PC-9 (cell line): ENCODE measurements around the gene KRTAP3-3. TPM values are rescaled to one million over a fixed set of nuclear protein-coding genes. Genes with fewer than 3 reads are reported as not detected.

Experiments
- BruUV-seq: library from RNA; stranded (reverse); fragments of 400-500 nt; replicated peaks from 2 replicates; lab custom pipeline; 2021; lab: Mats Ljungman, UMichigan
- CTCF ChIA-PET: fragments of 300-600 bp; sonication (Branson Sonifier 250); formaldehyde crosslinking; loops from one replicate; lab custom pipeline; 2022; ENCODE audit warnings: antibody characterized with exemption; lab: Charles Lee
- POLR2A ChIA-PET: fragments of 300-600 bp; sonication (Branson Sonifier 250); formaldehyde crosslinking; loops from one replicate; lab custom pipeline; 2022; ENCODE audit warnings: antibody characterized with exemption; ENCODE audit not compliant: unreplicated experiment; lab: Charles Lee
- DNase-seq, 2 experiments: peaks; one replicate each; pipeline versions ENCODE4 v3.0.0 to v3.0.0-alpha.2; 2015 to 2022; ENCODE audit warnings: mixed read lengths in 1 of 2
- H2AFZ ChIP-seq: fragments of 200-600 bp; sonication (generic); 2 replicates; pipeline ENCODE4 v1.8.1; 2017; ENCODE audit warnings: antibody characterized with exemption
- H3F3A ChIP-seq: fragments of 200-600 bp; sonication (generic); 2 replicates; pipeline ENCODE4 v1.8.1; 2017; ENCODE audit warnings: antibody characterized with exemption, mild to moderate bottlenecking, low read depth; ENCODE audit not compliant: insufficient read depth
- H3K27ac ChIP-seq: fragments of 200-600 bp; sonication (generic); 2 replicates; pipeline ENCODE4 v1.6.1; 2016; ENCODE audit warnings: mixed run types
- H3K27me3 ChIP-seq: fragments of 200-600 bp; sonication (generic); 2 replicates; pipeline ENCODE4 v1.6.1; 2016; ENCODE audit warnings: low read depth, mixed run types; ENCODE audit not compliant: insufficient read depth
- H3K36me3 ChIP-seq: fragments of 200-600 bp; sonication (generic); 2 replicates; pipeline ENCODE4 v1.6.1; 2016; ENCODE audit warnings: low read depth, mixed run types
- H3K4me1 ChIP-seq: fragments of 200-600 bp; sonication (generic); replicated peaks from 2 replicates; pipeline ENCODE4 v1.6.1; 2016; ENCODE audit warnings: mixed run types; ENCODE audit not compliant: insufficient read depth
- H3K4me2 ChIP-seq: fragments of 200-600 bp; sonication (generic); 2 replicates; pipeline ENCODE4 v1.6.1; 2017; ENCODE audit warnings: mixed run types
- H3K4me3 ChIP-seq: fragments of 200-600 bp; sonication (generic); 2 replicates; pipeline ENCODE4 v1.6.1; 2016; ENCODE audit warnings: mixed run types
- H3K79me2 ChIP-seq: fragments of 200-600 bp; sonication (generic); 2 replicates; pipeline ENCODE4 v1.6.1; 2017; ENCODE audit warnings: low read depth, mixed run types
- H3K9me2 ChIP-seq: fragments of 200-600 bp; sonication (generic); 2 replicates; pipeline ENCODE4 v1.8.1; 2017; ENCODE audit warnings: mild to moderate bottlenecking; ENCODE audit not compliant: insufficient read depth
- H3K9me3 ChIP-seq: fragments of 200-600 bp; sonication (generic); 2 replicates; pipeline ENCODE4 v1.8.1; 2016; ENCODE audit warnings: low read depth; ENCODE audit not compliant: insufficient read depth
- H4K20me1 ChIP-seq: fragments of 200-600 bp; sonication (generic); 2 replicates; pipeline ENCODE4 v1.8.1; 2017; ENCODE audit not compliant: insufficient read depth
- EZH2 ChIP-seq: fragments of 200-600 bp; sonication (generic); IDR thresholded peaks from 2 replicates; pipeline ENCODE4 v1.8.0; 2017; ENCODE audit warnings: antibody characterized with exemption, low read depth
- intact Hi-C: fragments of 100-400 bp; cut with micrococcal nuclease; formaldehyde crosslinking; loops from one replicate; pipeline ENCODE4 v1.10.0; 2022; ENCODE audit not compliant: unreplicated experiment
- total RNA-seq: library from RNA; stranded (reverse); gene quantifications from 2 replicates; pipeline ENCODE4 v1.2.3, GENCODE V29; 2021
- TF ChIP-seq, protein P1 (sequence below): fragments of 200-600 bp; sonication (generic); conservative IDR thresholded peaks from 2 replicates; pipeline ENCODE4 v1.6.1; 2017; ENCODE audit warnings: mixed run types, antibody characterized with exemption, mild to moderate bottlenecking, moderate library complexity

Gene KRTAP3-3
- total RNA-seq, 1 experiment from 2014 or later: not detected

DNA sequence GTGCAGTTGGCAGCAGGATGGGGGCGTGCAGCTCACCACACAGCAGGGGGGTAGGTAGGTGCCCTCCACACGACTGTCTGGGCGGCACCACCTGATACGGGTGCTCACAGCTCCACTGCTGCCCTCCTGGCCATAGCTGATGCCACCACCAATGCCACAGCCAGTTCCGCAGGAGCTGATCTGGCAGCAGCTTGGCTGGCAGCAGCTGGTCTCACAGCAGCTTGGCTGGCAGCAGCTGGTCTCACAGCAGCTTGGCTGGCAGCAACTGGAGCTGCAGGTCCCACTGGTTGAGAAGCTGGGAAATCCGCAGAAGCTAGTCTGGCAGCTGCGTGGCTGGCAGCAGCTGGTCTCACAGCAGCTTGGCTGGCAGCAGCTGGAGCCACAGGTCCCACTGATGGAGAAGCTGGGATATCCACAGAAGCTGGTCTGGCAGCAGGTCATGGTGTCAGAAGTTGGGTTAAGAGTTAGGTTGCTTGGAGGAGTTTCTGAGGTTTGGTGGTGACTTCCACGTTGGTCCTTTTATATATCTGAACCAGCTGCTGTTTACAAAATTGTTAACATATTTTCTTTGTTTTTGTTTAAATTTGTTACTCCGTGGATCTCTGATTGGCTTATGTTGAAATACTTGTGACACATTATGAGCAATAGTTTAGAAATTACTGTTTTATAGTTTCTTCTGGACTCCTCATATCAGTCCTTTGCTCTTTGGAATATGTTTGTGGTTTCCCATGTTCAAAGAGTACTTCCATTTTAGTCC lies 32.9 kb upstream of the KRTAP3-3 start, which contains the start of gene KRTAP1-5:
TSS of gene KRTAP1-5 (minus strand) at position 494 of the 757 bp plus-strand sequence. CDS start at position 441, 53 bp downstream.
- no peak for TF ChIP-seq EZH2
- TF ChIP-seq, protein P1, sequence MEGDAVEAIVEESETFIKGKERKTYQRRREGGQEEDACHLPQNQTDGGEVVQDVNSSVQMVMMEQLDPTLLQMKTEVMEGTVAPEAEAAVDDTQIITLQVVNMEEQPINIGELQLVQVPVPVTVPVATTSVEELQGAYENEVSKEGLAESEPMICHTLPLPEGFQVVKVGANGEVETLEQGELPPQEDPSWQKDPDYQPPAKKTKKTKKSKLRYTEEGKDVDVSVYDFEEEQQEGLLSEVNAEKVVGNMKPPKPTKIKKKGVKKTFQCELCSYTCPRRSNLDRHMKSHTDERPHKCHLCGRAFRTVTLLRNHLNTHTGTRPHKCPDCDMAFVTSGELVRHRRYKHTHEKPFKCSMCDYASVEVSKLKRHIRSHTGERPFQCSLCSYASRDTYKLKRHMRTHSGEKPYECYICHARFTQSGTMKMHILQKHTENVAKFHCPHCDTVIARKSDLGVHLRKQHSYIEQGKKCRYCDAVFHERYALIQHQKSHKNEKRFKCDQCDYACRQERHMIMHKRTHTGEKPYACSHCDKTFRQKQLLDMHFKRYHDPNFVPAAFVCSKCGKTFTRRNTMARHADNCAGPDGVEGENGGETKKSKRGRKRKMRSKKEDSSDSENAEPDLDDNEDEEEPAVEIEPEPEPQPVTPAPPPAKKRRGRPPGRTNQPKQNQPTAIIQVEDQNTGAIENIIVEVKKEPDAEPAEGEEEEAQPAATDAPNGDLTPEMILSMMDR: no peak
- no peaks in the 10 kb centered on the region for H3K9me2 ChIP-seq
- H4K20me1 ChIP-seq: no peaks in the 10 kb centered on the region
- H2AFZ ChIP-seq: peak within 1 kb of the TSS; percentile 12; the same call in 1 of the 2 replicates
- H3K4me3 ChIP-seq: no peak within 1 kb of the TSS
- CTCF ChIA-PET: interaction anchor here (0.6 kb wide), 1 partner anchor 46 kb away, joined by 3 read pairs; no protein-coding TSS in a partner anchor
- POLR2A ChIA-PET: no interaction called here
- H3K27ac ChIP-seq: peak within 1 kb of the TSS; percentile 19; the same call in 1 of the 2 replicates
- no TSS peak for BruUV-seq
- H3K79me2 ChIP-seq: no peaks in the 10 kb centered on the region
- peaks cover 9% of the 10 kb centered on the region; the same call in 1 of the 2 replicates for H3F3A ChIP-seq
- no peaks in the 10 kb centered on the region for H3K36me3 ChIP-seq
- peak within 1 kb of the TSS; percentile 4; the same call in 1 of the 2 replicates for H3K4me2 ChIP-seq
- intact Hi-C loops: no loop called here
- H3K9me3 ChIP-seq: peaks cover 5% of the 10 kb centered on the region; the same call in 1 of the 2 replicates
- H3K27me3 ChIP-seq: no peaks in the 10 kb centered on the region
- peaks cover 14% of the 10 kb centered on the region for H3K4me1 ChIP-seq
- peak in 1 of 2 experiments; percentile 52 for DNase-seq

- intact Hi-C loops: no loop called here
- ChIA-PET CTCF (no interaction called here), POLR2A (no interaction called here)
- Histone ChIP-seq H3K4me1 (peaks cover 30% of the 10 kb centered on the region), H3K9me2 (no peaks in the 10 kb centered on the region), H3K36me3 (no peaks in the 10 kb centered on the region), H2AFZ (no peak overlapping the region), H3K27me3 (no peaks in the 10 kb centered on the region), H3K9me3 (peaks cover 13% of the 10 kb centered on the region; the same call in 1 of the 2 replicates), H3K4me2 (no peak overlapping the region), H3K79me2 (no peaks in the 10 kb centered on the region), H3K27ac (no peak overlapping the region), H4K20me1 (no peaks in the 10 kb centered on the region), H3K4me3 (no peak overlapping the region), H3F3A (peaks cover 28% of the 10 kb centered on the region)
- no peak for DNase-seq
- TF ChIP-seq, protein P1: no peak
- no peak for TF ChIP-seq EZH2
- no TSS peak for BruUV-seq
These were observed 30.7 kb upstream of the KRTAP3-3 start for GRCh38 chr17:41024697-41025096.

GRCh38 chr17:41020336-41020735 lies 26.4 kb upstream of the KRTAP3-3 start:
- H3K4me3 ChIP-seq: no peak overlapping the region
- CTCF ChIA-PET: interaction anchor here (0.7 kb wide), 1 partner anchor 32 kb away, joined by 3 read pairs; no protein-coding TSS in a partner anchor
- intact Hi-C loops: loop anchor here (2.0 kb wide), 1 partner anchor 62 kb away; no protein-coding TSS in a partner anchor
- H3K27ac ChIP-seq: peak overlapping the region; percentile 46; the same call in 1 of the 2 replicates
- peaks cover 30% of the 10 kb centered on the region for H3K4me1 ChIP-seq
- BruUV-seq: no TSS peak
- POLR2A ChIA-PET: interaction anchor here (0.5 to 0.7 kb wide), 2 partner anchors 16 to 484 kb away, joined by 3 read pairs; no protein-coding TSS in a partner anchor
- H2AFZ ChIP-seq: no peak overlapping the region
- no peaks in the 10 kb centered on the region for H3K27me3 ChIP-seq
- TF ChIP-seq EZH2: no peak
- TF ChIP-seq, protein P1: no peak
- no peaks in the 10 kb centered on the region for H3K79me2 ChIP-seq
- H3K9me2 ChIP-seq: no peaks in the 10 kb centered on the region
- peaks cover 19% of the 10 kb centered on the region for H3F3A ChIP-seq
- H3K9me3 ChIP-seq: peaks cover 13% of the 10 kb centered on the region; the same call in 1 of the 2 replicates
- peak overlapping the region; percentile 5 for H3K4me2 ChIP-seq
- H3K36me3 ChIP-seq: no peaks in the 10 kb centered on the region
- DNase-seq: peak; percentile 34 to 90
- H4K20me1 ChIP-seq: no peaks in the 10 kb centered on the region
